Vagina (tissue), 2 donors: ENCODE results near the gene BLVRB. TPM values are rescaled to one million over a fixed set of nuclear protein-coding genes. Genes with fewer than 3 reads are reported as not detected.

Experiments used
- DNase-seq, 2 donors: peaks; one replicate each; pipeline ENCODE4 v3.0.0-alpha.2; 2017; ENCODE audit errors: extremely low spot score in 2 of 2
- H3K27ac ChIP-seq: fragments of 200-600 bp; sonication (generic); one replicate; pipeline ENCODE4 v1.5.1; 2019
- H3K27me3 ChIP-seq: fragments of 200-600 bp; sonication (generic); one replicate; pipeline ENCODE4 v1.5.1; 2019
- H3K36me3 ChIP-seq, 2 donors: fragments of 200-600 bp; sonication (generic); one replicate each; pipeline ENCODE4 v1.5.1; 2017 to 2019
- H3K4me1 ChIP-seq: fragments of 200-600 bp; sonication (generic); one replicate; pipeline ENCODE4 v1.5.1; 2019
- H3K4me3 ChIP-seq, 2 donors: fragments of 200-600 bp; sonication (generic); 1 replicate in 1 of 2; 2 replicates in 1 of 2; pipeline ENCODE4 v1.5.1; 2016 to 2019
- H3K9me3 ChIP-seq: fragments of 200-600 bp; sonication (generic); one replicate; pipeline ENCODE4 v1.5.1; 2019
- POLR2A ChIP-seq, 2 donors: fragments of 450-650 bp; IDR thresholded peaks; one replicate each; pipeline ENCODE4 v1.6.1; 2017; ENCODE audit warnings: antibody characterized with exemption in 2 of 2, mild to moderate bottlenecking in 2 of 2, moderate library complexity in 2 of 2
- POLR2AphosphoS5 ChIP-seq, 2 donors: sonication (generic); formaldehyde crosslinking; IDR thresholded peaks; one replicate each; pipeline ENCODE4 v1.9.0; 2017; ENCODE audit warnings: antibody characterized with exemption in 2 of 2, mild to moderate bottlenecking in 2 of 2, low read depth in 1 of 2; ENCODE audit not compliant: insufficient read depth in 1 of 2
- intact Hi-C: fragments of 100-400 bp; cut with DNase I; formaldehyde crosslinking; loops from one replicate; pipeline ENCODE4 v1.15.1; 2023
- total RNA-seq: library from RNA; depleted of rRNA; stranded (reverse); fragments of >200 nt; gene quantifications from one replicate; pipeline ENCODE4 v1.2.3, GENCODE V29; 2016
- TF ChIP-seq, protein P1 (sequence below), 3 experiments: fragments of 450-650 bp in 2 of 3; fragments of 200-600 bp in 1 of 3; sonication (generic) in 1 of 3; IDR thresholded peaks; one replicate each; pipeline ENCODE4 v1.5.1; 2017 to 2019; ENCODE audit warnings: antibody characterized with exemption in 3 of 3, mild to moderate bottlenecking in 2 of 3, moderate library complexity in 2 of 3

Gene BLVRB
- total RNA-seq, 1 donor from 2014 or later = 357 TPM

GRCh38 chr19:40499320-40499719, 33.8 kb upstream of the BLVRB start:
- intact Hi-C loops = no loop called here
- Histone ChIP-seq H3K9me3 (no peaks in the 10 kb centered on the region), H3K4me1 (no peaks in the 10 kb centered on the region), H3K27ac (no peak overlapping the region), H3K27me3 (no peaks in the 10 kb centered on the region), H3K36me3 (no peaks in the 10 kb centered on the region), H3K4me3 (no peak overlapping the region)
- DNase-seq = no peak
- TF ChIP-seq POLR2A (IDR thresholded peaks at IDR 0.05) = no peak
- TF ChIP-seq POLR2AphosphoS5 (IDR thresholded peaks at IDR 0.05; ENCODE audit: insufficient read depth in 1 of 2, low read depth in 1 of 2) = no peak
- TF ChIP-seq, protein P1, sequence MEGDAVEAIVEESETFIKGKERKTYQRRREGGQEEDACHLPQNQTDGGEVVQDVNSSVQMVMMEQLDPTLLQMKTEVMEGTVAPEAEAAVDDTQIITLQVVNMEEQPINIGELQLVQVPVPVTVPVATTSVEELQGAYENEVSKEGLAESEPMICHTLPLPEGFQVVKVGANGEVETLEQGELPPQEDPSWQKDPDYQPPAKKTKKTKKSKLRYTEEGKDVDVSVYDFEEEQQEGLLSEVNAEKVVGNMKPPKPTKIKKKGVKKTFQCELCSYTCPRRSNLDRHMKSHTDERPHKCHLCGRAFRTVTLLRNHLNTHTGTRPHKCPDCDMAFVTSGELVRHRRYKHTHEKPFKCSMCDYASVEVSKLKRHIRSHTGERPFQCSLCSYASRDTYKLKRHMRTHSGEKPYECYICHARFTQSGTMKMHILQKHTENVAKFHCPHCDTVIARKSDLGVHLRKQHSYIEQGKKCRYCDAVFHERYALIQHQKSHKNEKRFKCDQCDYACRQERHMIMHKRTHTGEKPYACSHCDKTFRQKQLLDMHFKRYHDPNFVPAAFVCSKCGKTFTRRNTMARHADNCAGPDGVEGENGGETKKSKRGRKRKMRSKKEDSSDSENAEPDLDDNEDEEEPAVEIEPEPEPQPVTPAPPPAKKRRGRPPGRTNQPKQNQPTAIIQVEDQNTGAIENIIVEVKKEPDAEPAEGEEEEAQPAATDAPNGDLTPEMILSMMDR (IDR thresholded peaks at IDR 0.05) = no peak

GRCh38 chr19:40497214-40497613, 31.7 kb upstream of the BLVRB start:
- Histone ChIP-seq H3K4me1 (no peaks in the 10 kb centered on the region), H3K4me3 (no peak overlapping the region), H3K27ac (no peak overlapping the region), H3K9me3 (no peaks in the 10 kb centered on the region), H3K36me3 (no peaks in the 10 kb centered on the region), H3K27me3 (no peaks in the 10 kb centered on the region)
- intact Hi-C loops = no loop called here
- TF ChIP-seq POLR2A (IDR thresholded peaks at IDR 0.05) = no peak
- TF ChIP-seq, protein P1 (IDR thresholded peaks at IDR 0.05) = no peak
- TF ChIP-seq POLR2AphosphoS5 (IDR thresholded peaks at IDR 0.05; ENCODE audit: insufficient read depth in 1 of 2, low read depth in 1 of 2) = no peak
- no peak for DNase-seq

- Histone ChIP-seq H3K4me3 (no peak overlapping the region), H3K9me3 (no peaks in the 10 kb centered on the region), H3K4me1 (no peaks in the 10 kb centered on the region), H3K36me3 (no peaks in the 10 kb centered on the region), H3K27me3 (no peaks in the 10 kb centered on the region), H3K27ac (no peak overlapping the region)
- intact Hi-C loops = no loop called here
- DNase-seq = no peak
- TF ChIP-seq, protein P1 (IDR thresholded peaks at IDR 0.05) = no peak
- TF ChIP-seq POLR2AphosphoS5 (IDR thresholded peaks at IDR 0.05; ENCODE audit: insufficient read depth in 1 of 2, low read depth in 1 of 2) (no peak), POLR2A (IDR thresholded peaks at IDR 0.05) (no peak)
Observed at GRCh38 chr19:40494191-40494838, 28.8 kb upstream of the BLVRB start.

DNA sequence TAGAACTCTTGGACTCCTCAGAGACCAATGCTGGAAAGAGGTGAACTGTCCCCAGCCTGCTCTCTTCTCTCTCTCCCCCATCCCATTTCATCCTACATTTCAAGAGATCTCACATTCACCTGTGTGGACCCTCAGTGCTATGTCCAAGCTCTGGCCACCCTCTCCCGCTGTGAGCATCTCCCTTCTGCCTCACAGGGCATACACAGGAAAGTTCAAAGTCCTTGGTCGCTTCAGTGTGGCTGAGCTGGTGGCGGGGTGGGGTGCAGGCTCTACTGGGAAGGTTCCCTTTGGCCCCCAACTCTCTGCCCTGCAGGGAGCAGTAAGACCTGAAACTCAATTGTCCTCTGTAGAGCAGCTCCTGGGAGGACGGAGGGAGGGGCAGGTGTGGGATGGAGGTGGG, 28.2 kb upstream of the BLVRB start:
- Histone ChIP-seq H3K27me3 (no peaks in the 10 kb centered on the region), H3K4me1 (no peaks in the 10 kb centered on the region), H3K9me3 (no peaks in the 10 kb centered on the region), H3K27ac (no peak overlapping the region), H3K36me3 (no peaks in the 10 kb centered on the region), H3K4me3 (no peak overlapping the region)
- TF ChIP-seq POLR2AphosphoS5 (IDR thresholded peaks at IDR 0.05; ENCODE audit: insufficient read depth in 1 of 2, low read depth in 1 of 2) (no peak), POLR2A (IDR thresholded peaks at IDR 0.05) (no peak)
- TF ChIP-seq, protein P1 (IDR thresholded peaks at IDR 0.05) = no peak
- intact Hi-C loops = no loop called here
- no peak for DNase-seq

DNA sequence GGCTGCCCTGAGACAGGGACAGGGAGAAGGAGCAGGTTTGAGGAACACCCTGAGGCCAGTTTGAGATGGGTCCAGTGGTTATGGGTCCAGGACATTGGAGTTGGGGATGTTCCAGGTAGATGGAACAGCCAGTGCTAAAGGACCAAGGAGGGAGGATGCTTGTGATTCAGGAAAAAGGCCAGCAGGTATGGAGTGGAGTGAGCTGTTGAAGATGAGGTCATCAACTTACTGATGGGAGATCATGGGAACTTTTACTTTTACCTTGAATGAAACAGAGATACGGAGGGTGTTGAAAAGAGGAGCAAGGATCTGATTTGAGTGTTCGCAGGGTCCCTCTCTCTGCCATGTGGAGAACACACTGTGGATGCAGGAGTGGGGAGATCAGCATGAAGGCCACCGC, 26.7 kb upstream of the BLVRB start:
- intact Hi-C loops = no loop called here
- no peak for DNase-seq
- H3K4me1 ChIP-seq = peaks cover 8% of the 10 kb centered on the region
- no peak overlapping the region for H3K27ac ChIP-seq
- H3K27me3 ChIP-seq = no peaks in the 10 kb centered on the region
- no peak overlapping the region for H3K4me3 ChIP-seq
- H3K36me3 ChIP-seq = no peaks in the 10 kb centered on the region
- no peaks in the 10 kb centered on the region for H3K9me3 ChIP-seq
- TF ChIP-seq POLR2AphosphoS5 (IDR thresholded peaks at IDR 0.05; ENCODE audit: insufficient read depth in 1 of 2, low read depth in 1 of 2) (no peak), POLR2A (IDR thresholded peaks at IDR 0.05) (no peak)
- TF ChIP-seq, protein P1 (IDR thresholded peaks at IDR 0.05) = no peak
